ENCODE results near the gene ZBTB20. TPM values are rescaled to one million over a fixed set of nuclear protein-coding genes. Genes with fewer than 3 reads are reported as not detected.
A peak's percentile ranks its signal among the peaks of the same experiment; 100 is the strongest.

The ZBTB20 gene
- total RNA-seq, 1 experiment from 2014 or later, result 12.8 TPM

- H3K4me1 Mint-ChIP-seq (ENCODE audit: low read depth, unreplicated experiment), result peaks cover 23% of the 10 kb centered on the region
- no peak overlapping the region for H3K4me3 ChIP-seq (ENCODE audit: low read depth, low read length)
- H3K4me3 Mint-ChIP-seq (ENCODE audit: unreplicated experiment), result no peak overlapping the region
- no peaks in the 10 kb centered on the region for H3K9me3 ChIP-seq
- BruUV-seq (replicated peaks), result no TSS peak
- ChIA-PET POLR2A (no interaction called here), CTCF (no interaction called here)
- TF ChIP-seq CTCF (IDR thresholded peaks at IDR 0.05; ENCODE audit: insufficient read depth in 1 of 2, low read depth in 1 of 2, low read length in 1 of 2, severe bottlenecking in 1 of 2, unreplicated experiment in 1 of 2), result no peak
- peaks cover 33% of the 10 kb centered on the region for H3K4me1 ChIP-seq
- H3K36me3 Mint-ChIP-seq (ENCODE audit: insufficient read depth, unreplicated experiment), result peaks cover 14% of the 10 kb centered on the region
- intact Hi-C loops (cut with micrococcal nuclease; ENCODE audit: unreplicated experiment), result no loop called here
- no peaks in the 10 kb centered on the region for H3K9me3 Mint-ChIP-seq (ENCODE audit: unreplicated experiment)
- H3K36me3 ChIP-seq (ENCODE audit: control insufficient read depth, insufficient read depth, low read length), result no peaks in the 10 kb centered on the region
- no peak for DNase-seq
- no peaks in the 10 kb centered on the region for H3K27me3 ChIP-seq (replicated peaks; ENCODE audit: control insufficient read depth, insufficient read depth, low read length)
- H3K27ac Mint-ChIP-seq (ENCODE audit: unreplicated experiment), result no peak overlapping the region
- no peaks in the 10 kb centered on the region for H3K27me3 Mint-ChIP-seq (ENCODE audit: insufficient read depth, unreplicated experiment)
Observed at GRCh38 chr3:114711321-114711886, 435.7 kb downstream of the ZBTB20 start.

- Mint-ChIP-seq H3K4me1 (ENCODE audit: low read depth, unreplicated experiment) (peaks cover 30% of the 10 kb centered on the region), H3K27me3 (ENCODE audit: insufficient read depth, unreplicated experiment) (no peaks in the 10 kb centered on the region), H3K9me3 (ENCODE audit: unreplicated experiment) (no peaks in the 10 kb centered on the region), H3K27ac (ENCODE audit: unreplicated experiment) (no peak overlapping the region), H3K4me3 (ENCODE audit: unreplicated experiment) (no peak overlapping the region), H3K36me3 (ENCODE audit: insufficient read depth, unreplicated experiment) (peaks cover 7% of the 10 kb centered on the region)
- H3K4me3 ChIP-seq (ENCODE audit: low read depth, low read length), result no peak overlapping the region
- TF ChIP-seq CTCF (IDR thresholded peaks at IDR 0.05; ENCODE audit: insufficient read depth in 1 of 2, low read depth in 1 of 2, low read length in 1 of 2, severe bottlenecking in 1 of 2, unreplicated experiment in 1 of 2), result no peak
- no peaks in the 10 kb centered on the region for H3K36me3 ChIP-seq (ENCODE audit: control insufficient read depth, insufficient read depth, low read length)
- H3K9me3 ChIP-seq, result no peaks in the 10 kb centered on the region
- BruUV-seq (replicated peaks), result no TSS peak
- no peak for DNase-seq
- peaks cover 37% of the 10 kb centered on the region for H3K4me1 ChIP-seq
- no peaks in the 10 kb centered on the region for H3K27me3 ChIP-seq (replicated peaks; ENCODE audit: control insufficient read depth, insufficient read depth, low read length)
- ChIA-PET POLR2A (no interaction called here), CTCF (no interaction called here)
- intact Hi-C loops (cut with micrococcal nuclease; ENCODE audit: unreplicated experiment), result no loop called here
Observed at GRCh38 chr3:114709102-114709501, 438.0 kb downstream of the ZBTB20 start.

- no peaks in the 10 kb centered on the region for H3K9me3 ChIP-seq
- no peak overlapping the region for H3K4me3 Mint-ChIP-seq (ENCODE audit: unreplicated experiment)
- H3K27me3 ChIP-seq (replicated peaks; ENCODE audit: control insufficient read depth, insufficient read depth, low read length), result no peaks in the 10 kb centered on the region
- H3K4me1 ChIP-seq, result peaks cover 37% of the 10 kb centered on the region
- H3K36me3 ChIP-seq (ENCODE audit: control insufficient read depth, insufficient read depth, low read length), result no peaks in the 10 kb centered on the region; the same call in 1 of the 2 replicates
- CTCF ChIA-PET, result no interaction called here
- no peak overlapping the region for H3K4me3 ChIP-seq (ENCODE audit: low read depth, low read length)
- H3K27ac Mint-ChIP-seq (ENCODE audit: unreplicated experiment), result peak overlapping the region; percentile 84
- H3K9me3 Mint-ChIP-seq (ENCODE audit: unreplicated experiment), result no peaks in the 10 kb centered on the region
- H3K36me3 Mint-ChIP-seq (ENCODE audit: insufficient read depth, unreplicated experiment), result peaks cover 7% of the 10 kb centered on the region
- TF ChIP-seq CTCF (IDR thresholded peaks at IDR 0.05; ENCODE audit: insufficient read depth in 1 of 2, low read depth in 1 of 2, low read length in 1 of 2, severe bottlenecking in 1 of 2, unreplicated experiment in 1 of 2), result no peak
- DNase-seq, result no peak
- TSS peak; percentile 71 for BruUV-seq (replicated peaks)
- intact Hi-C loops (cut with micrococcal nuclease; ENCODE audit: unreplicated experiment), result no loop called here
- no peaks in the 10 kb centered on the region for H3K27me3 Mint-ChIP-seq (ENCODE audit: insufficient read depth, unreplicated experiment)
- peaks cover 30% of the 10 kb centered on the region for H3K4me1 Mint-ChIP-seq (ENCODE audit: low read depth, unreplicated experiment)
- POLR2A ChIA-PET, result no interaction called here
Observed at GRCh38 chr3:114707252-114707860, 439.7 kb downstream of the ZBTB20 start.

Measured in Caco-2 (cell line).